Loucy (cell line): Measurements from ENCODE around the gene NIPA2.

Source experiments
- H2AFZ ChIP-seq: fragments of 200-600 bp; sonication (generic); 2 replicates; pipeline ENCODE4 v1.6.0; 2016; ENCODE audit warnings: antibody characterized with exemption, mild to moderate bottlenecking, low read length, moderate library complexity
- H3F3A ChIP-seq: fragments of 200-600 bp; 2 replicates; pipeline ENCODE4 v1.6.0; 2016; ENCODE audit warnings: antibody characterized with exemption, low read depth, mild to moderate bottlenecking
- H3K27me3 ChIP-seq: fragments of 200-600 bp; sonication (generic); 2 replicates; pipeline ENCODE4 v1.6.1; 2014; ENCODE audit warnings: low read length, mild to moderate bottlenecking; ENCODE audit not compliant: insufficient read depth, poor library complexity, severe bottlenecking
- H3K36me3 ChIP-seq: fragments of 200-600 bp; sonication (generic); 2 replicates; pipeline ENCODE4 v1.6.1; 2016; ENCODE audit warnings: low read length; ENCODE audit not compliant: insufficient read depth
- H3K4me1 ChIP-seq: fragments of 200-600 bp; sonication (generic); 2 replicates; pipeline ENCODE4 v1.5.1; 2014; ENCODE audit warnings: low read length, mild to moderate bottlenecking; ENCODE audit not compliant: insufficient read depth, poor library complexity, severe bottlenecking
- H3K4me2 ChIP-seq: fragments of 200-600 bp; sonication (generic); 2 replicates; pipeline ENCODE4 v1.6.0; 2014; ENCODE audit warnings: antibody characterized with exemption, low read length, low read depth, mild to moderate bottlenecking; ENCODE audit not compliant: poor library complexity, severe bottlenecking
- H3K4me3 ChIP-seq: fragments of 200-600 bp; sonication (generic); 2 replicates; pipeline ENCODE4 v1.5.1; 2014; ENCODE audit warnings: low read length, mild to moderate bottlenecking, mixed read lengths; ENCODE audit not compliant: poor library complexity, severe bottlenecking
- H3K79me2 ChIP-seq: fragments of 200-600 bp; sonication (generic); 2 replicates; pipeline ENCODE4 v1.6.1; 2014; ENCODE audit warnings: low read length; ENCODE audit not compliant: insufficient read depth
- H3K9ac ChIP-seq: fragments of 200-600 bp; sonication (generic); 2 replicates; pipeline ENCODE4 v1.6.0; 2014; ENCODE audit warnings: mild to moderate bottlenecking, low read depth, low read length, moderate library complexity; ENCODE audit not compliant: poor library complexity, severe bottlenecking
- H3K9me2 ChIP-seq: fragments of 200-600 bp; sonication (generic); replicated peaks from 2 replicates; pipeline ENCODE4 v1.6.1; 2016; ENCODE audit warnings: low read depth, low read length, mixed read lengths
- H3K9me3 ChIP-seq: fragments of 200-600 bp; sonication (generic); 2 replicates; pipeline ENCODE4 v1.6.1; 2014; ENCODE audit warnings: mild to moderate bottlenecking, antibody characterized with exemption, low read length, low read depth; ENCODE audit not compliant: insufficient read depth
- H4K20me1 ChIP-seq: fragments of 200-600 bp; sonication (generic); 2 replicates; pipeline ENCODE4 v1.6.0; 2014; ENCODE audit warnings: antibody characterized with exemption, low read length, mild to moderate bottlenecking; ENCODE audit not compliant: insufficient read depth, poor library complexity, severe bottlenecking
- EZH2phosphoT487 ChIP-seq: fragments of 200-600 bp; IDR thresholded peaks from 2 replicates; pipeline ENCODE4 v1.6.1; 2018; ENCODE audit warnings: antibody characterized with exemption, mild to moderate bottlenecking, moderate library complexity, borderline replicate concordance
- TF ChIP-seq, protein P1 (sequence below): fragments of 200-600 bp; sonication (generic); conservative IDR thresholded peaks from 2 replicates; pipeline ENCODE4 v1.5.1; 2014; ENCODE audit warnings: mild to moderate bottlenecking, antibody characterized with exemption, low read length

NIPA2 gene

DNA sequence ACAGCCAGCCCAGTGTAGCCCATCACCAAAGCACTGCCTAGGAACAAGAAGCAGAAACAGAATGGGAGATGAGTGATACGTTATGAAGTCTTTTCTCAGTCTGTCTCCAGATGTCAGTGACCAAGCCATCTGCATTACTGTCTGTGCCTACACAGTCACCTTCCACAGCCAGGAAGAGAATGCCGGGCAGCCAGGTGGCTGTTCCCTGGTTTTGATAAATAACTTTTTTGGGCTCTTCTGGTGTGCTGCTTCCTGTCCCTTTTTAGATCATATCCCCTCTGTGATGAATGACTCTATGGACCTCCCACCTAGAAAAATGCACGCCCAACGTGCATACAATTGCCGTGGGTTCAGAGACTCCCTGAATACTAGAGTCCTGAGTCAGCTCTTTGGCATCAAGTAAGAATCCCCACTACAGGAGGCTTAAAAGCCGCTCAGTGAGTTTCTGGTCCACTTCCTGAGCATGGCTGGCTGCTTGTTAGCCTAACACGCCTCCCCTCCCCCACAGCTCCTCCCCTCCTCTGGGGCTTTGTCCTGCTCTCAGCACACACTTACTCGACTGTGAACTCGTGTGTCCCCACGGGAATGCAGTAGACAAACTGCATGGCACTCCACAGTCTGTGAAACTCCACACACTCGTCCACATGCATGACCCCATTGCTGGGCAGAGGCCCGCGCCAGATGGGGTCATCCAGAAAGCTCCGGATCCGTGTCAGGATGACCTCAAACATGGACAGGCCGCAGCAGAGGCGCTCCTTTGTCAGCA lies 34.7 kb downstream of the NIPA2 start:
- H3K4me2 ChIP-seq = no peak overlapping the region
- no peaks in the 10 kb centered on the region for H3K4me1 ChIP-seq
- H3K27me3 ChIP-seq = no peaks in the 10 kb centered on the region
- no peak for TF ChIP-seq EZH2phosphoT487
- TF ChIP-seq, protein P1, sequence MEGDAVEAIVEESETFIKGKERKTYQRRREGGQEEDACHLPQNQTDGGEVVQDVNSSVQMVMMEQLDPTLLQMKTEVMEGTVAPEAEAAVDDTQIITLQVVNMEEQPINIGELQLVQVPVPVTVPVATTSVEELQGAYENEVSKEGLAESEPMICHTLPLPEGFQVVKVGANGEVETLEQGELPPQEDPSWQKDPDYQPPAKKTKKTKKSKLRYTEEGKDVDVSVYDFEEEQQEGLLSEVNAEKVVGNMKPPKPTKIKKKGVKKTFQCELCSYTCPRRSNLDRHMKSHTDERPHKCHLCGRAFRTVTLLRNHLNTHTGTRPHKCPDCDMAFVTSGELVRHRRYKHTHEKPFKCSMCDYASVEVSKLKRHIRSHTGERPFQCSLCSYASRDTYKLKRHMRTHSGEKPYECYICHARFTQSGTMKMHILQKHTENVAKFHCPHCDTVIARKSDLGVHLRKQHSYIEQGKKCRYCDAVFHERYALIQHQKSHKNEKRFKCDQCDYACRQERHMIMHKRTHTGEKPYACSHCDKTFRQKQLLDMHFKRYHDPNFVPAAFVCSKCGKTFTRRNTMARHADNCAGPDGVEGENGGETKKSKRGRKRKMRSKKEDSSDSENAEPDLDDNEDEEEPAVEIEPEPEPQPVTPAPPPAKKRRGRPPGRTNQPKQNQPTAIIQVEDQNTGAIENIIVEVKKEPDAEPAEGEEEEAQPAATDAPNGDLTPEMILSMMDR = no peak
- no peaks in the 10 kb centered on the region for H3K9me2 ChIP-seq
- no peaks in the 10 kb centered on the region for H3K9me3 ChIP-seq
- no peak overlapping the region for H2AFZ ChIP-seq
- H3K4me3 ChIP-seq = no peak overlapping the region
- no peaks in the 10 kb centered on the region for H3K79me2 ChIP-seq
- H4K20me1 ChIP-seq = no peaks in the 10 kb centered on the region
- no peaks in the 10 kb centered on the region for H3F3A ChIP-seq
- H3K9ac ChIP-seq = no peak overlapping the region
- H3K36me3 ChIP-seq = peaks cover 33% of the 10 kb centered on the region; the same call in 1 of the 2 replicates

DNA sequence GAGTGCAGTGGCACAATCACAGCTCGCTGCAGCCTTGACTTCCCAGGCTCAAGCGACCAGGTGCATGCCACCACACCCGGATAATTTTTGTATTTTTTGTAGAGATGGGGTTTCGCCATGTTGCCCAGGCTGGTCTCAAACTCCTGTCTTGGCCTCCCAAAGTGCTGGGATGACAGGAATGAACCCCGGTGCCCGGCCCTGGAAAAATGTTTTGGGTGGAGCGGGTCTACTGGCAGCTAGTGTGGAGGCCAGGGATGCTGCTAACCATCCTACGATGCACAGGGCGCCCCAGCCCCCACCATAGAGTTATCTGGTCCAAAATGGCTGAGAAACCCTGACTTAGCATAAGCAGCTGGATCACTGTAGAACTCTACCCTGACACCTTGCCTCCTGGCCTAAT lies 35.4 kb downstream of the NIPA2 start:
- H3K9me2 ChIP-seq = no peaks in the 10 kb centered on the region
- peaks cover 26% of the 10 kb centered on the region; the same call in 1 of the 2 replicates for H3K36me3 ChIP-seq
- H3F3A ChIP-seq = no peaks in the 10 kb centered on the region
- no peak overlapping the region for H2AFZ ChIP-seq
- H3K9ac ChIP-seq = no peak overlapping the region
- no peaks in the 10 kb centered on the region for H4K20me1 ChIP-seq
- H3K4me2 ChIP-seq = no peak overlapping the region
- no peak overlapping the region for H3K4me3 ChIP-seq
- H3K27me3 ChIP-seq = no peaks in the 10 kb centered on the region
- no peaks in the 10 kb centered on the region for H3K79me2 ChIP-seq
- TF ChIP-seq, protein P1 = no peak
- no peak for TF ChIP-seq EZH2phosphoT487
- no peaks in the 10 kb centered on the region for H3K9me3 ChIP-seq
- no peaks in the 10 kb centered on the region for H3K4me1 ChIP-seq

DNA sequence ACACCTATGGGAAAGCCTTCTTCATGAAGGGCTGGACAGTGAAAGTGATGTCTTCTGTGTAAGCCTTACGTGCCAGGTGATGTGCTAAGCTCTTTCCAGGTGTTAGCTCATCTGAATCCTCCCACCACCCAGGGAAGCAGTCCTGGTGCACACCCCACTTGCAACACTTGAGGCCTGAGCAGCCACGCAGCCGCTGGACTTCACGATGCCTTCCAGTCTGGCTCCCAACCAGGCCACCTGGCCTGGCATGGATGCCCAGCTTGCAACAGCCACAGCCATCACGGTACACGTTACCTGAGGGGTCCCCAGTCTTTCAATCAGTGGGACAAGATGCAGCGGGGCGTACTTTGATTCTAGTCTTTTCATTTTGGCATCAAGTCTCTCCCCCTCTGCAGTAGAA lies 35.8 kb downstream of the NIPA2 start:
- TF ChIP-seq, protein P1 = no peak
- no peak for TF ChIP-seq EZH2phosphoT487
- Histone ChIP-seq H3K9me3 (no peaks in the 10 kb centered on the region), H3K4me2 (no peak overlapping the region), H3K79me2 (no peaks in the 10 kb centered on the region), H3K36me3 (peaks cover 22% of the 10 kb centered on the region; the same call in 1 of the 2 replicates), H2AFZ (no peak overlapping the region), H4K20me1 (no peaks in the 10 kb centered on the region), H3K9me2 (no peaks in the 10 kb centered on the region), H3K4me1 (no peaks in the 10 kb centered on the region), H3K4me3 (no peak overlapping the region), H3K27me3 (no peaks in the 10 kb centered on the region), H3F3A (no peaks in the 10 kb centered on the region), H3K9ac (no peak overlapping the region)
